Measurements from ENCODE around the gene CPVL.
A peak's percentile ranks its signal among the peaks of the same experiment; 100 is the strongest.
"Not testable (repeated sequence)": the region's sequence is repeated elsewhere in the genome, so short reads cannot be mapped to it uniquely, and the experiment has no call there.

CPVL gene

DNA sequence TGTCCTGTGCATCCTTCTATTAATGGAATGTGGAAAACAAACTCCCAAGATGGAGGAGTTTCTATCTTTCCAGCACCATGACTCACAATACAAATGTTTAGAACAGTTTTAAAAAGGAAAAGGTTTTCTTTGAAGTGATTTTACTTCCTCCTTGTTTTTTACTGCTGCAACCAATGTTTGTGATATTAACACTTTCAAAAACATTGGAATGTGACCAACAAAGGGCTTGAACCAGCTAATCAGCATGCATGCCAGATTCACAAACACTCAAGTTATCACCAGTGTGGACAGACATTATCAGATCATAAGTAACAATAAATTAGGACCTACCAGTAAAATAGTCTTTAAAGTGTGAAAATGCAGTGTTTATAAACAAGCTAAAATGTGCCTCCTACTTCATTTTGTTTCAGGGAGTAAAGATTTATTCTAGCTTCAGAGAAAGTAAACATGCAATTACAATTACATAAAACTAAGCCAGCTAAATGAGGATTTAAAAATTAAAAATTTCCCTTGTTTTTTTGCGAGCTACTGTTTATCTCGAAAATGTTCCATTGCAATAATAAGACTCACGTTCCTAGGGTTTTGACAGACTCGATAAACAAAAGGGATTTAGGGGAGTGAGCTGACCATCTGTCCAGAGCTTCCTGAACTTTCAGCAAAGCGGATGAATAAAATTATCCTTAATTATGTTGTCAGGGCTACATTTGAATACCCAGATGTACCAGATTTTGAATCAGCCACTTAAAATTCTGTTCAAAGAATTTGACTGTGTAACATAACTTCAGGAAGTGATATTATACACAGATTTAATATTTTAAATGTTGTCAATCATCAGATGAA, 29.8 kb downstream of the CPVL start:
- no peak for DNase-seq

- no peak for DNase-seq
Observed at GRCh38 chr7:29115753-29116152, 30.6 kb downstream of the CPVL start.

GRCh38 chr7:29115130-29115687, 31.1 kb downstream of the CPVL start:
- no peak for DNase-seq

GRCh38 chr7:29114266-29114665, 32.1 kb downstream of the CPVL start:
- DNase-seq = not testable (repeated sequence)

DNA sequence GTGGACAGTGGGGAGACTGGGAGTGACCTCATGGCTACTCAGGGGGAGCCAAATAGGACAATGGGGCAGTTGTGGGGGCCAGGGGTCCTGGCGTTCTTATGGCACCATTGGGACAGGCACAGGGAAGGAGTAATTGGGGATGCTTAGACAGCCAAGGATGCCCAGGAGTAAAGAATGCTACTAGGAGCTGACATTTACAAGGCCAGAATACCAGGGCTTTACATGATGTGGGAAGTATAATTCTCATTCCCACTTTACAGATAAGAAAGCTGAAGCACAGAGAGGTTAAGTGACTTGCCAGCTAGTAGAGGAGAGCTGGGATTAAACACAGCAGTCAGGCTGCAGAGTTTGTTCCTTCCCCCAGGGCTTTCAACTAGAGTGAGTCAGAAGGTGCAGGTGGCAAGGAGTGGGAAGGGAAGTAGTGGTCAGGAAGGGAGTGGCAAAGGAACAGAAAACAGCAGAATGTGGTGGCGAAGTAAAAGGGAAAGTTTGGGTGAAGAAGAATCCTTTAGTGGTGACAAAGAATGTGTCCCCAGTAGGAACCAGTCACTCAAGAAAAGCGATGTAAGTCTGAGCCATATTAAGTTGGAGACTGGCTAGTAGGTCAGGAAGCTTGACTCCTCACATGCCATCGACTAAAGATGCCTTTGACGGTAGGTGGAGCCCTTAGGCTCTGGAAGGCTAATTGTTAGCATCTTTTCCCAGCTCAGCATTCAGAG, 32.8 kb downstream of the CPVL start:
- DNase-seq = peak; percentile 65

GRCh38 chr7:29112721-29113120, 33.6 kb downstream of the CPVL start:
- DNase-seq = no peak

DNA sequence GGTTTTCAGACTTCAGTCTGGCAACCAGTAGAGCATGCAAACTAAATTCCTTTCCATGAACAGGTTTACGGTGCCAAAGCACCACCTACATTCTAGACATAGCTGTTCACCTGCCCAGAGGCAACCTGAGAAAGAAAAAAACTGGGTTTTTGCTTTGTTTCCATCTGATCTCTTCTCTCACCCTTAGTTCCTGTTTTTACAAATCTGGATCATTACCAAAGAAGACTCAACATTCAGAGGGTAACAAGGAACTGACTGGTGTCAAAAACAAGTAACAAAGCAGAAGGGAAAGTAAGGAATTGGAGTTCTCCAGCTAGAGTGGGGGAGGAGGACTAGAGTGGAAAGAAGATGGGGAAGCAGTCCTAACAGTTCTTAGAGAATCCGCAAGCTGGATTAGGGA, 36.4 kb downstream of the CPVL start:
- DNase-seq = no peak

DNA sequence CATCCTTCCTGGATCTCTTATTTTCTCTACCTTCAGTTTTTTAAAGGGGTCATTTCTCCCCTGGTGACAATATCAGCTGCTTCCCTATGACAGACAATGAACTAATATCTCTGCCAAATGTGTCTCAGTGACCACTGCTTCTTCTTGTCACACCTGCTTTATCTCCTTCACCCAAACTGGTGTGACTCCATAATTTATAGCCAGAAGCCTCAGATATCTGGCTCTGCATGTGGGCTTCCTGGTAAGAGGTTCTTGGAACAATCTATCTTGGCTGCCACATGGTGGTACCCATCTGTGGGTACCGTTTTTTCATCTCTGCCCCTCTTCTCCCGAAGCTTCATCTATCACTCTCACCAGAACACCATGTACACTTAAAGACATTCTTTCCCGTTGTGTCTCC, 37.0 kb downstream of the CPVL start:
- no peak for DNase-seq

- DNase-seq = no peak
Observed at GRCh38 chr7:29107056-29107455, 39.3 kb downstream of the CPVL start.

GRCh38 chr7:29106669-29106988, 39.7 kb downstream of the CPVL start:
- DNase-seq = no peak

- DNase-seq = peak; percentile 73
Observed at GRCh38 chr7:29105752-29106668, 40.3 kb downstream of the CPVL start.

GRCh38 chr7:29105191-29105590, 41.1 kb downstream of the CPVL start:
- DNase-seq = no peak

DNA sequence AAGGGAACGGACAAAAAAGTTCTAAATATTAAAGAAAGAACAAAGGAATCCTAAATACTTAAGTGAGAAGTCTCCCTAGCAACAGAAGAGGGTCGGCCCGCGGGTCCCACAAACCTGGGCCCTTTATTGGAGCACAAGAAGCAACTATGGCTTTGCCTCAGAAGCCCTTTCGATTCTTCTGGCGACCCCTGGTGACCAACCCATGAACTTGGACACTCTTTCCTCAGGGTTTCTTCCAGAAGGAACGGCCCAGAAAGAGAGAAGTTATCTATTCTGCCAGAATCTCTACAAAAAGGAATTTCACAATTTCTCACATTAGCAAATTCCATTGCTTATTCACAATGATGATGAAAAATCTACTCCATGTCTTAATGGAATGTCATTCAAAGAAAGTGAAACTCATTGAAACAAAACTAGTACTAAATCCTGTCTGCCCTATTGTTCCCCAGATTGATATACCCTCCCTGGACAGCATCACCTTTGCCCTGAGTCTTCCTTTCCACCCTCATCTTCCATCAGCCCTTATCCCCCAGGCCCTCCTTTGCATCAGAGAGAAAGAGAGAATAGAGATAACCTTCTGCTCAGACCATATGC, 43.7 kb downstream of the CPVL start:
- DNase-seq = peak; percentile 18

GRCh38 chr7:29100924-29101323, 45.4 kb downstream of the CPVL start:
- no peak for DNase-seq

- peak; percentile 19 for DNase-seq
Observed at GRCh38 chr7:29099896-29100847, 46.2 kb downstream of the CPVL start.

DNA sequence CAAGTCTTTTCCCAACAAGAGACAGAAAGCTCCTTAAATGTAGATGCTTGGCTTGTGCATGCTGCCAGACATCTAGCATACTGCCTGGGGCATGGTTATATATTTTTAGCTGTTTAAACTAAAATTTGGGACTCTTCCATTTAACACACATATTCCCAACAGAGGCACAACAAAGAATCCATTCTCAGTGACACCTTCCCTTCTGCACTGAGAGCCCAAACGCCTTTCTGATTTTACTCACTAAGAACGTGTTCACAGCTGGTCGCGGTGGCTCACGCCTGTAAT, 49.9 kb downstream of the CPVL start:
- DNase-seq = no peak

DNA sequence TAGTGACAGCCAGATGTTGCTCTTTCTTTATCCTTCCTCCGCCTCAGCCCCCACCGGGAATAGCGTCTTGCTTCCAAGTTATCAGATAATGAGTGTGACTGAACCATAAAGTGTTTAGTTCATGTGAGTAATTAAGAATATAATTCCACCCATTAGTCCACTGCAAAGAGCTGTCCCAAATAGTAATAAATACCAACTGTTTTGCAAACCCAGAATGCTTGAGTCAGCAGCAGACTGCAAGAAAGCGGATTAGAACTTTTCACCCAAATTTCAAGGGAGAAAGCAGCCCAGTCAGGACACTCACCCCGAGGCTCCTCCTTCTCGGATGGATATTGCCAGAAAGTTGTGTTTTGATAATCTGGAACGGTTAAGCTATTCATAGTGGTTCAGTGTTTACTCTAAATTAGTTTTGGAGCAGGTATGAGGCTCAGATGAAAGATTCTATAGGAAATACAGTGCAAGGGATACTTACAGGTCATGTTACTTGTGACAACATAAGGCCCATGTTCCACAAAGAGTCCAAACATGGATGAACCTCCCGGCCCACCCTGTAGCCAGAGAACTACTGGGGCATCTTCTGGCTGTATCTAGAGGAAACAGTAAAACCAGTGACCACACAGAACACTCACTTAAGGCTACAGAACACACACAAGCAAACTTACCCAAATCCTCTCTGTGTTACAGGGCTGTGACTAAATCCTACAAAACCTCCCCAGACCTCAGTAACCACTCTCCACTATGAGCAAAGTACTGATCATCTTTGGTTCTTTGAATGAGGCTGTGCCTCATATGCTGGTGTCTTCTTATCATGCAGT, 50.5 kb downstream of the CPVL start:
- DNase-seq = no peak

DNA sequence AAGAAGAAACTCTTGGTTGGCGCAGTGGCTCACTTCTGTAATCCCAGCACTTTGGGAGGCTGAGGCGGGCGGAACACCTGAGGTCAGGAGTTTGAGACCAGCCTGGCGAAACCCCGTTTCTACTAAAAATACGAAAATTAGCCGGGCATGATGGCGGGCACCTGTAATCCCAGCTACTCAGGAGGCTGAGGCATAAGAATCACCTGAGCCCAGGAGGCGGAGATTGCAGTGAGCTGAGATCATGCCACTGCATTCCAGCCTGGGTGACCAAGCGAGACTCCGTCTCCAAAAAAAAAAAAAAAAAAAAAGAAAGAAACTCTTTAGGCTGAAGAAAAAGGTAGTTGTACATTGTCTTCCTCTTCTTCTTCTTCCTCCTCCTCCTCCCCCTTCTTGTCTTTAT, 53.2 kb downstream of the CPVL start:
- DNase-seq = not testable (repeated sequence)

DNA sequence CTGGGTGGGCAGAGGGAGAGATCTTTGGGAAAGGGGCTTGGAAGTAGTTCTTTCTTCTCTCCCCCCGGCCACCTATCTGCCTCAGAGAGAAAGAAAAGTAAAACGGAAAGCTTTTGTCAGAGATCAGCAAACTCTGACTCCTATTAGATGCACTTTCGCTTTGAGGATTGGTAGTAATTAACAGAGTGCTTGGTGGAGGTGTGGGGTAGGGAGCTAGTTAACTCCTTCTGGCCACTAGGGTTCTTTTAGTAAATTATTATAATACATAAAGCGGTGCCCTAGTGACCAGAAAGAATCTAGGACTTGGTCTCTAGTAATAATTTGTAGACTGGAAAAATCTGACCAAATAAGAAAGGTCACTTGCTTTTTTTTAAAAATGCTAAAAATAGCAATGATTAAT, 54.6 kb downstream of the CPVL start:
- peak; percentile 27 for DNase-seq

GRCh38 chr7:29090836-29091601, 55.3 kb downstream of the CPVL start:
- DNase-seq = peak; percentile 42
